H1 (cell line): Measurements from ENCODE around the gene ITPK1.

Experiments used
- ASH2L ChIP-seq: fragments of 200-600, 300-600 bp; sonication (generic); IDR thresholded peaks from one replicate; pipeline ENCODE4 v1.7.1; 2017; ENCODE audit warnings: low read length
- CTCF ChIP-seq, 3 experiments: IDR thresholded peaks; 1 replicate in 2 of 3; 2 replicates in 1 of 3; pipeline versions ENCODE4 v1.5.1 to v1.6.1; 2011; ENCODE audit warnings: low read length in 3 of 3, mild to moderate bottlenecking in 3 of 3, inconsistent platforms in 2 of 3, low read depth in 1 of 3, moderate library complexity in 1 of 3; ENCODE audit not compliant: insufficient read depth in 1 of 3; ENCODE audit errors: control extremely low read depth in 1 of 3
- EZH2 ChIP-seq: fragments of 200-600 bp; sonication (generic); IDR thresholded peaks from 2 replicates; pipeline ENCODE4 v1.7.1; 2012; ENCODE audit warnings: low read depth, mild to moderate bottlenecking, moderate library complexity, low read length, inconsistent platforms; ENCODE audit not compliant: severe bottlenecking
- HDAC6 ChIP-seq: IDR thresholded peaks from one replicate; pipeline ENCODE4 v1.7.1; 2012; ENCODE audit warnings: low read depth, mild to moderate bottlenecking, inconsistent platforms, low read length, moderate library complexity
- PHF8 ChIP-seq: fragments of 200-600 bp; sonication (generic); conservative IDR thresholded peaks from 2 replicates; pipeline ENCODE4 v1.7.1; 2012; ENCODE audit warnings: low read depth, mild to moderate bottlenecking, inconsistent platforms, low read length, moderate library complexity
- POLR2A ChIP-seq, 2 experiments: IDR thresholded peaks; 1 replicate in 1 of 2; 2 replicates in 1 of 2; pipeline ENCODE4 v1.6.1; 2011; ENCODE audit warnings: low read depth in 2 of 2, low read length in 2 of 2, mild to moderate bottlenecking in 2 of 2; ENCODE audit errors: control extremely low read depth in 1 of 2
- POLR2AphosphoS5 ChIP-seq: IDR thresholded peaks from 2 replicates; pipeline ENCODE4 v1.6.1; 2011; ENCODE audit warnings: low read depth, low read length
- TF ChIP-seq, protein P1 (sequence below): IDR thresholded peaks from 2 replicates; pipeline ENCODE4 v1.6.1; 2011; ENCODE audit warnings: low read length, improper control_type of control experiment

DNA sequence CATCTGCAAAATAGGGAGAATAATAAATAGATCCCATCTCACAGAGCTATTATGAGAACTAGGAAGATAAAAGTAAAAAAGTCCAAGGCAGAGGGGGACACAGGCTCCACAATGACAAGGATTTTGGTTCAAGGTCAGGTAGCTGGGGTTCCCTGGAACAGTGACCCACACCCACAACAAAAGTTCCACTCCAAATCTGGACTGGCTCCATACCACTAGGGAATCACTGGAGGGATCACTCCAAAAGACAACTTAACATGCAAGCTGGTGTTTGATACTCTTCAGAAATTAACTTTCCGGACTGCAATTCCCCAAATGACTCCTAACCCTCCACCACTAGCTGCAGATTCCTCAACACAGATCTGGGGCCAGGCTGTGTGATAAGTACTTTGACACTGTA is 54.9 kb downstream of the ITPK1 start:
- TF ChIP-seq CTCF (IDR thresholded peaks at IDR 0.05; ENCODE audit: control extremely low read depth in 1 of 3, insufficient read depth in 1 of 3, low read depth in 1 of 3, low read length in 3 of 3): no peak
- TF ChIP-seq ASH2L: no peak
- TF ChIP-seq, protein P1, sequence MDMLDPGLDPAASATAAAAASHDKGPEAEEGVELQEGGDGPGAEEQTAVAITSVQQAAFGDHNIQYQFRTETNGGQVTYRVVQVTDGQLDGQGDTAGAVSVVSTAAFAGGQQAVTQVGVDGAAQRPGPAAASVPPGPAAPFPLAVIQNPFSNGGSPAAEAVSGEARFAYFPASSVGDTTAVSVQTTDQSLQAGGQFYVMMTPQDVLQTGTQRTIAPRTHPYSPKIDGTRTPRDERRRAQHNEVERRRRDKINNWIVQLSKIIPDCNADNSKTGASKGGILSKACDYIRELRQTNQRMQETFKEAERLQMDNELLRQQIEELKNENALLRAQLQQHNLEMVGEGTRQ: no peak
- no peak for TF ChIP-seq HDAC6
- no peak for TF ChIP-seq POLR2AphosphoS5
- no peak for TF ChIP-seq EZH2
- no peak for TF ChIP-seq PHF8
- no peak for TF ChIP-seq POLR2A (IDR thresholded peaks at IDR 0.05; ENCODE audit: control extremely low read depth in 1 of 2, low read depth in 2 of 2, low read length in 2 of 2)
